CD4-positive, alpha-beta memory T cell (primary cell): ENCODE data around the gene STK32C. TPM values are rescaled to one million over a fixed set of nuclear protein-coding genes. Genes with fewer than 3 reads are reported as not detected.
A peak's percentile ranks its signal among the peaks of the same experiment; 100 is the strongest.

Experiments
- CTCF ChIA-PET: fragments of 350-600 bp; sonication (Branson Sonifier 250); formaldehyde crosslinking; loops from one replicate; lab custom pipeline; 2021; ENCODE audit warnings: inconsistent platforms; ENCODE audit not compliant: partially characterized antibody; lab: Charles Lee
- POLR2A ChIA-PET: fragments of 350-600 bp; sonication (Branson Sonifier 250); formaldehyde crosslinking; loops from one replicate; lab custom pipeline; 2021; ENCODE audit not compliant: partially characterized antibody; lab: Charles Lee
- DNase-seq, 5 donors: peaks; one replicate each; pipeline versions ENCODE4 v3.0.0 to v3.0.0-alpha.2; 2020 to 2022; ENCODE audit warnings: mixed read lengths in 1 of 5
- H3K27ac ChIP-seq: one replicate; pipeline ENCODE4 v1.7.0; 2013; ENCODE audit warnings: low read depth, low read length
- H3K27me3 ChIP-seq: 2 replicates; pipeline ENCODE4 v1.7.0; 2013; ENCODE audit warnings: mild to moderate bottlenecking, low read length, moderate library complexity; ENCODE audit not compliant: insufficient read depth
- H3K36me3 ChIP-seq: 2 replicates; pipeline ENCODE4 v1.7.0; 2013; ENCODE audit warnings: mild to moderate bottlenecking, low read length, moderate library complexity; ENCODE audit not compliant: insufficient read depth
- H3K4me1 ChIP-seq: 2 replicates; pipeline ENCODE4 v1.7.0; 2013; ENCODE audit warnings: mild to moderate bottlenecking, low read length, moderate library complexity; ENCODE audit not compliant: insufficient read depth
- H3K4me3 ChIP-seq, 2 donors: one replicate each; pipeline ENCODE4 v1.7.0; 2013; ENCODE audit warnings: low read length in 2 of 2, mild to moderate bottlenecking in 1 of 2
- H3K9me3 ChIP-seq, 2 donors: one replicate each; pipeline ENCODE4 v1.7.0; 2013; ENCODE audit warnings: low read length in 2 of 2, control low read depth in 1 of 2; ENCODE audit not compliant: control insufficient read depth in 1 of 2
- H3K27ac Mint-ChIP-seq, 7 donors: one replicate each; pipeline ENCODE4 v1.8.0; 2020 to 2021; ENCODE audit warnings: mixed read lengths in 7 of 7, mild to moderate bottlenecking in 6 of 7, inconsistent platforms in 3 of 7, moderate library complexity in 3 of 7
- H3K27me3 Mint-ChIP-seq, 2 donors: one replicate each; pipeline ENCODE4 v1.8.0; 2020 to 2021; ENCODE audit warnings: mixed read lengths in 2 of 2
- H3K36me3 Mint-ChIP-seq, 2 donors: one replicate each; pipeline ENCODE4 v1.8.0; 2020 to 2021; ENCODE audit warnings: mixed read lengths in 2 of 2, inconsistent platforms in 1 of 2, mild to moderate bottlenecking in 1 of 2
- H3K4me1 Mint-ChIP-seq, 4 donors: one replicate each; pipeline ENCODE4 v1.8.0; 2020 to 2021; ENCODE audit warnings: mixed read lengths in 4 of 4, mild to moderate bottlenecking in 1 of 4
- H3K4me3 Mint-ChIP-seq, 8 donors: one replicate each; pipeline ENCODE4 v1.8.0; 2020 to 2021; ENCODE audit warnings: mixed read lengths in 8 of 8, mild to moderate bottlenecking in 7 of 8, moderate library complexity in 6 of 8, inconsistent platforms in 3 of 8
- H3K9me3 Mint-ChIP-seq, 8 donors: one replicate each; pipeline ENCODE4 v1.8.0; 2020 to 2021; ENCODE audit warnings: mixed read lengths in 8 of 8, mild to moderate bottlenecking in 5 of 8, inconsistent platforms in 3 of 8, moderate library complexity in 1 of 8
- intact Hi-C: fragments of 100-400 bp; cut with micrococcal nuclease; formaldehyde crosslinking; loops from one replicate; pipeline ENCODE4 v1.15.1; 2023
- polyA plus RNA-seq, 2 donors: library from polyadenylated mRNA; unstranded; fragments of 300-500 nt; fragmentation: Illumina TruSeq; gene quantifications; one replicate each; pipeline ENCODE4 v1.2.3, GENCODE V29; 2021
- total RNA-seq, 2 experiments: library from RNA; stranded (reverse); gene quantifications; one replicate each; pipeline ENCODE4 v1.2.3, GENCODE V29; 2021

STK32C gene
- total and polyA plus RNA-seq, 4 experiments from 2014 or later = 7.5 to 14.7 (median 10.6) TPM

DNA sequence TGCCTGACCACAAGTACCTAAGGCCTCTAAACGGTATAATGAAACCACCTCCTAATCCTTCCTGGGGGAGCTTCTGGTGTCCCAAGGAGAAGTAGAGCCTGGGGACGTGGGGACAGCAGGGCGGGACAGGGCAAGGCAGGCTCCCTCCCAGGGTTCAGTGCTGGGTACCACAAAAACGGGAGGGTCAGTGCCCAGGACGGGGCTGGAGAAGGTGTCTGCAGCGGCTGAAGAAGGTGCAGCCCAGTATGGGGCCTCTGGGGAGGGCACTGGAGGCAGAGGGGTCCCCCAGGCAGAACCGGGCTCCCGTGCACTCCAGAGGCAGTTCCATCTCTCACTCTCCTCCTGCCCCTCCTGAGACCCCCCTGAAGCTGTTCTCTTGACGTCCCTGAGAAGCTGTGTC is 74.8 kb downstream of the STK32C start:
- Mint-ChIP-seq H3K27me3 (no peaks in the 10 kb centered on the region), H3K4me3 (no peak overlapping the region), H3K4me1 (peaks cover 8 to 15% (median 11%) of the 10 kb centered on the region in 4 donors), H3K27ac (peak overlapping the region in 3 of 7 donors; percentile 3 to 71 (median 56)), H3K9me3 (no peaks in the 10 kb centered on the region), H3K36me3 (no peaks in the 10 kb centered on the region)
- Histone ChIP-seq H3K4me3 (no peak overlapping the region), H3K36me3 (no peaks in the 10 kb centered on the region), H3K27me3 (no peaks in the 10 kb centered on the region), H3K9me3 (no peaks in the 10 kb centered on the region), H3K4me1 (peaks cover 16% of the 10 kb centered on the region), H3K27ac (no peak overlapping the region)
- POLR2A ChIA-PET = no interaction called here
- DNase-seq = no peak
- CTCF ChIA-PET = no interaction called here
- intact Hi-C loops = no loop called here

GRCh38 chr10:132232023-132232951 is 75.5 kb downstream of the STK32C start:
- peak overlapping the region in 5 of 8 donors; percentile 7 to 65 (median 29) for H3K4me3 Mint-ChIP-seq
- DNase-seq = peak in 1 of 5 donors; percentile 24
- H3K4me1 Mint-ChIP-seq = peaks cover 9 to 15% (median 12%) of the 10 kb centered on the region in 4 donors
- POLR2A ChIA-PET = no interaction called here
- no peaks in the 10 kb centered on the region for H3K9me3 Mint-ChIP-seq
- intact Hi-C loops = no loop called here
- Histone ChIP-seq H3K9me3 (no peaks in the 10 kb centered on the region), H3K36me3 (no peaks in the 10 kb centered on the region), H3K4me1 (peaks cover 16% of the 10 kb centered on the region), H3K27me3 (no peaks in the 10 kb centered on the region), H3K27ac (no peak overlapping the region), H3K4me3 (no peak overlapping the region)
- peak overlapping the region in 6 of 7 donors; percentile 32 to 79 (median 62) for H3K27ac Mint-ChIP-seq
- peaks cover 2 to 3% of the 10 kb centered on the region in 2 donors for H3K36me3 Mint-ChIP-seq
- no peaks in the 10 kb centered on the region for H3K27me3 Mint-ChIP-seq
- CTCF ChIA-PET = no interaction called here

DNA sequence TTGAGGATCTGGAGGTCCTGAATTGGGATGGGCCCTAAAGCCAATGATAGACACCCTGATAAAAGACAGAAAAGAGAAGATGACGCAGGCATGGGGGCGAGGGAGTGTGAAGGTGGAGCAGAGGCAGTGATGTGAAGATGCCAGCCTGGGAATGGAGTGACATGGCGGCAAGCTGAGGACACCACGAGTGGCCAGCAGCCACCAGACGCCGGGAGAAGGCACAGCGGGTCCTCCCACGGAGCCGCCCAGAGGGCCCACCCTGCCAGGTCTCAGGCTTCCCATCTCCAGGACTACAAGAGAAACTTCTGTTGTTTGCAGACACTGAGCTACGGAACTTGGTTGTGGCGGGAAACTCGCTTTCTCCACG is 76.1 kb downstream of the STK32C start:
- intact Hi-C loops = no loop called here
- ChIA-PET POLR2A (no interaction called here), CTCF (no interaction called here)
- peak overlapping the region in 4 of 7 donors; percentile 13 to 75 (median 31) for H3K27ac Mint-ChIP-seq
- peaks cover 9 to 15% (median 12%) of the 10 kb centered on the region in 4 donors for H3K4me1 Mint-ChIP-seq
- Histone ChIP-seq H3K4me3 (no peak overlapping the region), H3K9me3 (no peaks in the 10 kb centered on the region), H3K27ac (no peak overlapping the region), H3K4me1 (peaks cover 16% of the 10 kb centered on the region), H3K27me3 (no peaks in the 10 kb centered on the region), H3K36me3 (no peaks in the 10 kb centered on the region)
- no peak for DNase-seq
- H3K27me3 Mint-ChIP-seq = no peaks in the 10 kb centered on the region
- peaks cover 3 to 4% of the 10 kb centered on the region in 2 donors for H3K36me3 Mint-ChIP-seq
- no peaks in the 10 kb centered on the region for H3K9me3 Mint-ChIP-seq
- H3K4me3 Mint-ChIP-seq = peak overlapping the region in 1 of 8 donors; percentile 65

GRCh38 chr10:132230557-132231210 is 77.1 kb downstream of the STK32C start:
- intact Hi-C loops = no loop called here
- peaks cover 3 to 4% of the 10 kb centered on the region in 2 donors for H3K36me3 Mint-ChIP-seq
- no peaks in the 10 kb centered on the region for H3K27me3 Mint-ChIP-seq
- H3K27me3 ChIP-seq = no peaks in the 10 kb centered on the region
- CTCF ChIA-PET = no interaction called here
- no peaks in the 10 kb centered on the region for H3K9me3 Mint-ChIP-seq
- H3K27ac ChIP-seq = peak overlapping the region; percentile 8
- peaks cover 16% of the 10 kb centered on the region for H3K4me1 ChIP-seq
- no peaks in the 10 kb centered on the region for H3K9me3 ChIP-seq
- H3K4me3 ChIP-seq = no peak overlapping the region
- H3K36me3 ChIP-seq = no peaks in the 10 kb centered on the region
- POLR2A ChIA-PET = no interaction called here
- H3K4me1 Mint-ChIP-seq = peaks cover 9 to 15% (median 12%) of the 10 kb centered on the region in 4 donors
- peak overlapping the region in 6 of 7 donors; percentile 43 to 80 (median 74) for H3K27ac Mint-ChIP-seq
- DNase-seq = no peak
- H3K4me3 Mint-ChIP-seq = peak overlapping the region in 5 of 8 donors; percentile 3 to 83 (median 79)

GRCh38 chr10:132229834-132230556 is 77.8 kb downstream of the STK32C start:
- Mint-ChIP-seq H3K4me3 (peak overlapping the region; percentile 79 to 88 (median 84)), H3K27me3 (no peaks in the 10 kb centered on the region), H3K36me3 (peaks cover 3 to 4% of the 10 kb centered on the region in 2 donors), H3K9me3 (no peaks in the 10 kb centered on the region), H3K4me1 (peaks cover 9 to 15% (median 12%) of the 10 kb centered on the region in 4 donors), H3K27ac (peak overlapping the region; percentile 69 to 93 (median 80))
- Histone ChIP-seq H3K4me1 (peaks cover 16% of the 10 kb centered on the region), H3K4me3 (no peak overlapping the region), H3K9me3 (no peaks in the 10 kb centered on the region), H3K27ac (peak overlapping the region; percentile 8), H3K27me3 (no peaks in the 10 kb centered on the region), H3K36me3 (no peaks in the 10 kb centered on the region)
- intact Hi-C loops = no loop called here
- peak in 2 of 5 donors; percentile 19 to 27 for DNase-seq
- ChIA-PET CTCF (no interaction called here), POLR2A (interaction anchor here (1.1 kb wide), 1 partner anchor 167 kb away, joined by 3 read pairs; the partner anchor contains the start of gene PWWP2B)

GRCh38 chr10:132229096-132229495 is 78.7 kb downstream of the STK32C start:
- H3K27ac Mint-ChIP-seq = peak overlapping the region in 4 of 7 donors; percentile 51 to 91 (median 80)
- H3K4me3 ChIP-seq = no peak overlapping the region

More at GRCh38 chr10:132229096-132229495, 78.7 kb downstream of the STK32C start:
- intact Hi-C loops = no loop called here
- H3K4me1 ChIP-seq = peaks cover 16% of the 10 kb centered on the region
- no peaks in the 10 kb centered on the region for H3K9me3 Mint-ChIP-seq
- H3K36me3 ChIP-seq = no peaks in the 10 kb centered on the region
- ChIA-PET CTCF (no interaction called here), POLR2A (interaction anchor here (1.1 kb wide), 1 partner anchor 168 kb away, joined by 3 read pairs; the partner anchor contains the start of gene PWWP2B)
- no peak for DNase-seq
- no peaks in the 10 kb centered on the region for H3K27me3 Mint-ChIP-seq
- H3K4me1 Mint-ChIP-seq = peaks cover 9 to 15% (median 12%) of the 10 kb centered on the region in 4 donors
- H3K27ac ChIP-seq = no peak overlapping the region
- H3K36me3 Mint-ChIP-seq = peaks cover 3 to 4% of the 10 kb centered on the region in 2 donors
- no peaks in the 10 kb centered on the region for H3K9me3 ChIP-seq
- H3K4me3 Mint-ChIP-seq = peak overlapping the region in 3 of 8 donors; percentile 25 to 87 (median 83)
- no peaks in the 10 kb centered on the region for H3K27me3 ChIP-seq
